Smooth muscle cell of the pulmonary artery (primary cell): ENCODE measurements around the gene CRABP1. TPM values are rescaled to one million over a fixed set of nuclear protein-coding genes. Genes with fewer than 3 reads are reported as not detected.

Source experiments
- total RNA-seq: library from RNA; depleted of rRNA; stranded (reverse); fragments of >200 nt; gene quantifications from 2 replicates; pipeline ENCODE4 v1.2.3, GENCODE V29; 2014

Gene CRABP1
- not detected in 2 replicates for total RNA-seq

GRCh38 chr15:78340231-78341056, at the start of gene CRABP1:
TSS of gene CRABP1 (plus strand) at chr15:78340353. CDS start at chr15:78340429, 76 bp downstream.

GRCh38 chr15:78299101-78299930, 40.8 kb upstream of the CRABP1 start, which contains the start of gene SKIC8:
TSS of gene SKIC8 (minus strand) at chr15:78299609. CDS start at chr15:78295686, 3,923 bp downstream.

Other genes starting within 250 kb of the CRABP1 start
- gene SH2D7, start 247.8 kb upstream of the CRABP1 start, total RNA-seq = not detected in 2 replicates
- gene CIB2, start 208.9 kb upstream of the CRABP1 start, total RNA-seq = 2.8 and 3.6 TPM in 2 replicates
- gene IDH3A, start 191.0 kb upstream of the CRABP1 start, total RNA-seq = 43.3 and 56.2 TPM in 2 replicates
- gene ACSBG1, start 105.8 kb upstream of the CRABP1 start, total RNA-seq = not detected in 2 replicates
- 3.4 and 4.0 TPM in 2 replicates for gene DNAJA4, start 75.8 kb upstream of the CRABP1 start, total RNA-seq
- 41.2 and 48.3 TPM in 2 replicates for gene SKIC8, start 40.7 kb upstream of the CRABP1 start, total RNA-seq
- gene IREB2, start 97.9 kb downstream of the CRABP1 start, total RNA-seq = 25.1 and 36.1 TPM in 2 replicates
- gene HYKK, start 167.2 kb downstream of the CRABP1 start, total RNA-seq = 1.7 and 2.0 TPM in 2 replicates
- 104 and 122 TPM in 2 replicates for gene PSMA4, start 200.1 kb downstream of the CRABP1 start, total RNA-seq
- gene CHRNA5, start 225.2 kb downstream of the CRABP1 start, total RNA-seq = 0.59 and 0.78 TPM in 2 replicates